CD4-positive, alpha-beta T cell treated with Interleukin-6 for 4 hours (primary cell): Measurements from ENCODE around the gene RNF13.
A peak's percentile ranks its signal among the peaks of the same experiment; 100 is the strongest.
"Not testable (repeated sequence)": the region's sequence is repeated elsewhere in the genome, so short reads cannot be mapped to it uniquely, and the experiment has no call there.

Source experiments
- DNase-seq: peaks from one replicate; pipeline ENCODE4 v3.0.0-alpha.2; 2020; ENCODE audit warnings: mixed read lengths

Gene RNF13

DNA sequence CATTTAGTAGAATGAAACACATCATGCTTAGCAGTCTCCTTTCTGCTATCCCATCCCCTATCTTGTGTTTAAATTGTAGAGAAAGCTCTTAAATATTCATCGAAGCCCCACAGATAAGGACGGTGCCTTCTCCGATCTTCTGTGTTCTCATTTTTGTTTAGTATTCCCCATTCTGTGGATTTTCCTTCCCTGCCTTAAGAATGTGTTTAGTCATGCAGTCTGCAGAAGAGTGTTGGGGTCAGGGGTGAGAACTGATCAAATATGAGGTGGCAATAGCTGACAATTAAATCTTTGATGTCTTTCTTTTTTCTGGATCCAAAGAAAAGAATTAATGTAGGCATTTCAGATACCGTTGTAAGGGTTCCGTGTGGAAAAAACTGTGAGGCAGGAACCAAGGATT lies 11.4 kb upstream of the RNF13 start:
- DNase-seq: no peak

GRCh38 chr3:149806171-149806778 lies 6.7 kb upstream of the RNF13 start:
- DNase-seq: no peak

GRCh38 chr3:149808209-149808829 lies 4.7 kb upstream of the RNF13 start:
- DNase-seq: peak; percentile 53

DNA sequence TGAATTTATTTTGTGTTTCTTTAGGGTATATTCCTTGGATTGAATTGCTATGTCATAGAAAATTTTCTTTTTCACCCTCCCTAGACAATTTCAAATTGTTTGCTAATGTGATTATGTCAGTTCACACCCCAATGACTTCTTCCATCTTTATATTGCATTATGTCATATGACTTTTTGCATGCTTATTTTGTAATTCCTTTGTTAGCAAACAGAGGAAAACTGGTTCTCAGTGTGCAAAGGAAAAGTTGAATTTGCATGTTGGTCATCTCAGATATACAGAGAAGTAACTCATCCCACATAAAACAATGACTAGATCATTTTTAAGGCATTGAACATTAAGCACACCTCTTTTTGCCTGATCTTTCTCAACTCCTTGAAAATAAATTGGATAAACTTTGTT lies 3.3 kb upstream of the RNF13 start:
- DNase-seq: no peak

GRCh38 chr3:149810846-149811245 lies 2.2 kb upstream of the RNF13 start:
- DNase-seq: no peak

DNA sequence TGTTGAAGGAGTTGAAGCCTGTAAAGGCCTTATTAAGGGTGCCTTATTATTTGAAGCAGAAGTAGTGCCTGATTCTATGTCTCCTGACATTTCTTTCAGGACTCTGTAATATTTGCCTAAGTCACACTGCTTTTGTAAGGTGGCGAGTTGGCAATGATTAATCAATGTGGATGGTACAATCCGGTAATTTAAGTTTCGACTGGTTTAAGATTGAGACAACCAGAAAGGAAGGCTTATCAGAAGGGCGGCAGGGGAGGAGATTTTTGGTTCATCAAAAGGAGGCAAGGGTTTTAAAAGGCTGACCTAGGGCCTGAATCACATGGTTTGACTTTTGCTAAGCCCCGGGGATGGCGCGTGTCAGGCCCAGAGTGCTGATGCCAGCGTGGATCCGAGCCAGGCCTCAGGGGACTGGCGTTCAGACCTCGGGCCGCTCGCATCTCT lies 830 bp upstream of the RNF13 start:
- no peak for DNase-seq

DNA sequence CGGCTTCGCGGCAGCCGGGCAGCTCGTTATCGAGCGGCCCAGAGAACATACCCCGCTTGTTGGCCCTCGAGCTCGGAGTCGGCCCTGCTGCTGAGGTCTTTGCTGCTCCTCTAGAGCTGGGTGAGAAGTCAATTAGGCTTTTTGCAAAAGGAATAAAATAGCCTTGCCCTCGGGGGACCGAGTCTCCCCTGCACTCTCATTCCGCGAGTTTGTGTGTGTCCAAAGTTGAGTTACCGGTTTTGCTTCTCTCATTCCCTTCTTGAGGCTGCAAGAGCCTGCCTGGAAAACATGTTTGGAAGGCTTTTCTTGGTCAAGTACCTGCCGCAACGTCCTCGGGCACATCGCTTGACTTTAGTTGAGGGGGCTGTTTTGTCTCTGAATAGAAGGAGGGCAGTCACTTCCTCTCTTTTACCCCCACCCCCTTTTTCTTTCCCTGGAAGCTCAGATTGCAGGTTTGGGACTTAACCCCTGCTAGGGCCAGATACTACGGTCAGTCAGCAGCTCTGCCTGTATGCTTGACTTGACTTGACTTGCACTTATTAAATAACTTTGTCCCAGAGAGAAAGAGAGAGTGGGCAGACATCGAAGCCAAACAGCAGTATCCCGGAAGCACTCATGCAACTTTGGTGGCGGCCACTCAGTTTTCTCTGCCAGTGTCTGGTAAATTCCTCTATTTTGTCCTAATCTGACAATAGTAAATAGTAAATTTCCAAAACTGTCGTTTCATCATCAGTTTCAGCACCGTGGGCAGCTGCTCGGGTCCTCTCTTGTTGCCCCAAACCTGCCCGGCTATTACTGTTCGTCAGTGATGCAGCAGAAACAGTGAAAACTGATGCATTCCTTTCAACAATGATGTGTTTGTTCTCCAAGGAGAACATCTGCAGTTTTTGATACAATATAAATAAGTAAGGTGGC lies 609 bp downstream of the RNF13 start:
- DNase-seq: peak; percentile 11

DNA sequence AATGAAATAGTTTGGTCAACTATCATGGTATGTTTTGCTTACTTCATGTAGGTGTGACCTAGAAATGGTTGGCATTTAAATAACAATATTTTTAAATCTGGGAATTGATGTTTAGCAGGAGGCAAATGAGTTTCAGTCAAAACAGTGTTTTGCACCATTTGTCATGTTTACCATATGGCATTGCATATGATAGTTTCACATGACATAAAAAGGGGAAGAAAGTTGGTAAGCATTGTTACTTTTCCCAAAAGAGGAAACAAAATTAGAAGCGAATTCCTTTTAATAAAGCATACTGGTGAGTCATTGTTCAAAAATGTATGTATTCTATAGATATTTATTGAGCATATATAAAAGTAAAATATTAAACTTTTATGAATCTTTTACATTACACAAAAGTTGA lies 2.3 kb downstream of the RNF13 start:
- DNase-seq: no peak

DNA sequence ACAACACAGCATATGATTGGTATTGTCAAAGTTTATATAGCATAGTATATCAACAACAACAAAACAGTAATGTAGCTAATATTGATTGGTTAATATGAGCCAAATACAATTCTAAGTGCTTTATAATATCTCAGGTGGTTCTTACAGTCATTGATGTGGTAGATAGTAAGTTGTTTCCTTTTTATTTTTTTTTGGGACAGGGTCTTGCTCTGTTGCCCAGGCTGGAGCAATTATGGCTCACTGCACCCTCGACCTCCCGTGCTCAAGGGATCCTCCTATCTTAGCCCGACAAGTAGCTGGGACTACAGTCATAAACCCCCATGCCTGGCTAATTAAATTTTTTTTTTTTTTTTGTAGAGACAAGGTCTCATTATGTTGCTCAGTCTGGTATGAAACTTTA lies 2.7 kb downstream of the RNF13 start:
- DNase-seq: no peak

DNA sequence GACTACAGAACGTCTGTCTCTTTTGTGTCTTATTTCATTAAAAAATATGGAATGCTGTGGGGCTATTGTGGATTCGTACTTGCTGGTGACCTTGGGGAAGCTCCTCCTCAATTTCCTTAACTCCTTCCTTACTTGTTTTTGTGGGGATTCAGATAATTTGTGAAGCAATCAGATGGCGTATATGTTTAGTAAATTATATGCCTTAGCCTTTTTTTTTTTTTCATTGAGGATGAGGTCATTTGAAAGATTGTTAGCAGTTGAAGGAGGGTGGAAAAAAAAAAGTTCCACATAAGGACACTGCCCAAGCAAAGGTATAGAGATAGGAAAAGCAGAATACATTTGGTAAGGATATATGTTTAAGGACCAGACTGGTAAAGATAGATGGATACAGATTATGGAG lies 3.3 kb downstream of the RNF13 start:
- DNase-seq: no peak

DNA sequence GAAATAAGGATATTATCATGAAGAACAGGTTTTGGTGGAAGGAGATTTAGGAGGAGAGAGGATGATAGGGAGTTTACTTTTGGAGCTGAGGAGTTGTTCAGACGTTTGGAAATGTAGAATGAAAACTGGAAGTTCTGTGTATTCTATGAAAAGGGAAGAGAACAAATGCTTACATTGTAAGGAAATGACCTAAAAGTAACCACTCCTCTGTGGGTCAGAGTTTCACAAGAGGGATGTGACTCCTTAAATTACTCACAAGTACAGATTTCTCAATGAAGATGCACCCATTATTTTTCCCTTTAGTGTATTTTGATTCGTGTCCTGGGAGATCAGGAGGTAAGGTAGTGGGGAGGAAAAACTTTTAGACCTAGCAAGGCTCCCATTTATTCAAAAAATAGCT lies 4.0 kb downstream of the RNF13 start:
- DNase-seq: no peak

- no peak for DNase-seq
These were observed 6.4 kb downstream of the RNF13 start for GRCh38 chr3:149819432-149819831.

DNA sequence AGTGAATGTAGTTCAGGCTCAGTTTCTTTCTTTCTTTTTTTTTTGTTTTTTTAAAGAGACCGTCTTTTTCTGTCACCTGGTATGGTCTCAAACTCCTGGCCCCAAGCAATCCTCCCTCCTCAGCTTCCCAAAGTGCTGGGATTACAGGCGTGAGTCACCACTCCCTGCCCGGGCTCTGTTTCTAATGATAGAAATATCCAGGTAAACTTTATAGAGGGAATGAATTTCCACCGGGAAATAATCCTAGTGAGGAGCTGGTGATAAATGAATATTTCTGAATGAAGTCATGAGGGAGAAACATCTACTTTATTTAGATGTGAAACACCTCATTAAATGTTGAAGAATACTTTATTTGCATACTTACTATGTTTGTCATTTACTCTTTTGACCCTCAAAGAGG lies 7.2 kb downstream of the RNF13 start:
- DNase-seq: no peak

- DNase-seq: no peak
These were observed 13.6 kb downstream of the RNF13 start for GRCh38 chr3:149826636-149827035.

DNA sequence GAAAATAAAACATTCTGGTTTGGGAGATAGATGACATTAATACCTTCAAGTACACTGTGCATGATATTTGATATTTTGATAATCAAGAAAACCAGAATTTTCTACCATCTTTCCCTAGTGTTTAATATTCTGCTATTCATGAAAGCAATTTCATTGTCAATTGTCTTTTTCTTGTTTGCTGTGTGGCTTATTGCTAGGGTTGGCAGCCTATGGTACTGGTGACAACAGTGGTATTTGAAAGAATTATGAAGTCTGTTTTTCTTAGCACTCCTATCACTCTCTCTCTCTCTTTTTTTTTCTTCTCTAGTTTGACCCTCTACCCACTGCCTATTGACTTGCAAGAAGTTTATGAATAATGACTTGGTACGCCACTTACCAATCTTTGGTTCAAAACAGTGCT lies 15.4 kb downstream of the RNF13 start:
- DNase-seq: no peak

DNA sequence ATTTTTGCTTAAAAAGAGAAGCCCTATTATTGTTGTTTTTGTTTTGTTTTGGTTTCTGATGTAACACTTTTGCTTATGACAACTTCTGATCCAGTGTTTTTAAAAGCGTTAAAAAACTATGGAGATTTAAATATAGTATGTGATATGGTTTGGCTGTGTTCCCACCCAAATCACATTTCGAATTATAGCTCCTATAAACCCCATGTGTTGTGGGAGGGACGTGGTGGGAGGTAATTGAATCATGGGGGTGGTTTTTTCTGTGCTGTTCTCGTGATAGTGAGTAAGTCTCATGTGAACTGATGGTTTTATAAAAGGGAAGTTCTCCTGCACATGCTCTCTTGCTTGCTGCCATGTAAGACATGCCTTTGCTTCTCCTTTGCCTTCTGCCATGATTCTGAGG lies 16.6 kb downstream of the RNF13 start:
- not testable (repeated sequence) for DNase-seq

GRCh38 chr3:149830902-149831301 lies 17.9 kb downstream of the RNF13 start:
- no peak for DNase-seq

DNA sequence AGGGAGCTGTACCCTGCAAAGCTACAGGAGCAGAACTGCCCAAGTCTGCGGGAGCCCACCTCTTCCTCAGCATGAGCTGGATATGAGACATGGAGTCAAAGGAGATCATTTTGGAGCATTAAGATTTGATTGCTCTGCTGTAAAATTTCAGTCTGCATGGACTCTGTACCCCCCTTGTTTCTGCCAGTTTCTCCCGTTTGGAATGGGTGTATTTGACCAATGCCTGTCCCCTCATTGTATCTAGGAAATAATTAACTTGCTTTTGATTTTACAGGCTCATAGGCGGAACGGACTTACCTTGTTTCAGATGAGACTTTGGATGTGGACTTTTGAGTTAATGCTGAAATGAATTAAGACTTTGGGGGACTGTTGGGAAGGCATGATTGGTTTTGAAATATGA lies 18.3 kb downstream of the RNF13 start:
- no peak for DNase-seq

DNA sequence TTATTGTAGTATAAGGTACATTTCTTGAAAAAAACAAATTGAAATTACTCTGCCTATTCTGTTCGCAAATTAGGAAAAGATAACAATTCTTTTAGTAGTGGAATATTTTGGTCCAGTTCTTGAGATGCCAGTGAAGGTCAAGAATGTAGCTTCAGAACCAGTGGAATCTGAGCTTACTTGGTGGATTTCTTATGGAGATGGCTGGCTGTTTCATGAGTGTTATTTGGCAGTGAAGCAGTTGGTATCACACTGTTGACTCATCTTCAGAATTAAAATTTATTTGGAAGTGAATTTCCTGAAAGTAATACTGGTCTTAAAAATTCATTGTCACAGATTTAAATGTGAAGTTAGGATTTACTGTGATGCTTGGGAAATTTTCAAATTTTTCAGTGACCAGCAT lies 19.1 kb downstream of the RNF13 start:
- no peak for DNase-seq

GRCh38 chr3:149833241-149833640 lies 20.2 kb downstream of the RNF13 start:
- DNase-seq: no peak

GRCh38 chr3:149838491-149838890 lies 25.5 kb downstream of the RNF13 start:
- not testable (repeated sequence) for DNase-seq

DNA sequence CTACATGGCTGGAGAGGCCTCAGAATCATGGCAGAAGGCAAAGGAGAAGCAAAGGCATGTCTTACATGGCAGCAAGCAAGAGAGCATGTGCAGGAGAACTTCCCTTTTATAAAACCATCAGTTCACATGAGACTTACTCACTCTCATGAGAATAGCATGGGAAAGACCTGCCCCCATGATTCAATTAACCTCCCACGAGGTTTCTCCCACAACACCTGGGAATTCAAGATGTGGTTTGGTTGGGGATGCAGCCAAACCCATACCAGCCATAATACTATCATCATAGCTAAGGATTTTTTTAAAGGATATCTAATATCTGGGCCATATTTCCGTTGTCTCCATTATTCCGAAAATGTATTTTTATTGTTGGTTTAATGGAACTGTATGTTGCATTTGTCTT lies 26.5 kb downstream of the RNF13 start:
- DNase-seq: not testable (repeated sequence)

GRCh38 chr3:149839896-149840295 lies 26.9 kb downstream of the RNF13 start:
- DNase-seq: no peak

DNA sequence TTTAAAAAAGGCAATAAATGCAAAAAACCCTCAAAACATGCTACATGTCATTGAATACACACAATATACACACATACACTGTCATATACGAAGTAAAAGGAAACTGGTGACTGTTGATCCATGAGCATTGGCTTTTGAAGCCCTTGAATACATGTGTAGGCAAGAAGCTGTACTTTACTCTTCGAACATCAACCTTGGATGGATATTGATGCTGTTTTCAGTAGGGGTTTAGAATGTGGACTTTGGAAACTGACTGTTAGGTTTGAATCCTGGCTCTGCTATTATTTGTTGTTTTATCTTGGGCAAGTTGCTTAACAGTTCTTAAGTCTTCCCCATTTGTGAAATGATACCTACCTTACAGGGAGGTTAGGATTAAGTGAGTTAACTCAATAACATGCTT lies 30.5 kb downstream of the RNF13 start:
- no peak for DNase-seq
